LHCN-M2 (cell line): ENCODE measurements around the gene CENPP. TPM values are rescaled to one million over a fixed set of nuclear protein-coding genes. Genes with fewer than 3 reads are reported as not detected.

Experiments
- total RNA-seq: library from RNA; depleted of rRNA; stranded (reverse); fragments of >200 nt; gene quantifications from 2 replicates; pipeline ENCODE4 v1.2.3, GENCODE V29; 2014; rRNA removed

Gene CENPP
- total RNA-seq, 1 experiment from 2014 or later, result 12.0 TPM

Other genes starting within 250 kb of the CENPP start
- 94.8 and 96.6 TPM in 2 replicates for gene SPTLC1, start 210.5 kb upstream of the CENPP start, total RNA-seq
- gene IARS1, start 32.3 kb upstream of the CENPP start, total RNA-seq, result 179 and 183 TPM in 2 replicates
- gene NOL8, start 603 bp upstream of the CENPP start, total RNA-seq, result 25.5 and 27.3 TPM in 2 replicates
- gene OGN, start 78.6 kb downstream of the CENPP start, total RNA-seq, result not detected in 2 replicates
- 0.06 TPM in 1 of 2 replicates, not detected in the other for gene OMD, start 98.5 kb downstream of the CENPP start, total RNA-seq
- gene ASPN, start 156.6 kb downstream of the CENPP start, total RNA-seq, result not detected in 2 replicates
- gene ECM2, start 210.0 kb downstream of the CENPP start, total RNA-seq, result 0.38 and 0.92 TPM in 2 replicates